Measurements from ENCODE around the gene GATD1.
A peak's percentile ranks its signal among the peaks of the same experiment; 100 is the strongest.

GATD1 gene

GRCh38 chr11:794766-795633, 17.7 kb upstream of the GATD1 start:
- no peak for DNase-seq

- no peak for DNase-seq
Measured at GRCh38 chr11:794013-794765, 16.9 kb upstream of the GATD1 start.

GRCh38 chr11:793556-793955, 16.3 kb upstream of the GATD1 start:
- no peak for DNase-seq

GRCh38 chr11:792873-793272, 15.6 kb upstream of the GATD1 start:
- DNase-seq, result peak; percentile 7

GRCh38 chr11:792535-792821, 15.2 kb upstream of the GATD1 start:
- DNase-seq, result no peak

GRCh38 chr11:791658-792534, 14.6 kb upstream of the GATD1 start:
- DNase-seq, result no peak

- DNase-seq, result peak; percentile 17
Measured at GRCh38 chr11:790721-791564, 13.7 kb upstream of the GATD1 start.

- DNase-seq, result peak; percentile 57
Measured at GRCh38 chr11:789943-790342, 12.7 kb upstream of the GATD1 start, which contains the start of gene CEND1. TSS of gene CEND1 (minus strand) at chr11:790090. CDS start at chr11:788576, 1,514 bp downstream.

- no peak for DNase-seq
Measured at GRCh38 chr11:788953-789940, 12.0 kb upstream of the GATD1 start.

- no peak for DNase-seq
Measured at GRCh38 chr11:788009-788640, 10.8 kb upstream of the GATD1 start.

GRCh38 chr11:787084-787675, 9.9 kb upstream of the GATD1 start:
- no peak for DNase-seq

- no peak for DNase-seq
Measured at GRCh38 chr11:786235-787083, 9.2 kb upstream of the GATD1 start.

- peak; percentile 44 for DNase-seq
Measured at GRCh38 chr11:783581-784015, 6.3 kb upstream of the GATD1 start.

GRCh38 chr11:782264-783174, 5.2 kb upstream of the GATD1 start:
- DNase-seq, result no peak

GRCh38 chr11:779955-780532, 2.8 kb upstream of the GATD1 start:
- no peak for DNase-seq

- no peak for DNase-seq
Measured at GRCh38 chr11:778976-779954, 2.0 kb upstream of the GATD1 start.

Measured in NCI-H748 treated with DMSO at 0.1 percent for 48 hours (cell line).